Esophagus muscularis mucosa (tissue), 4 donors: ENCODE data around the gene GBX2. TPM values are rescaled to one million over a fixed set of nuclear protein-coding genes. Genes with fewer than 3 reads are reported as not detected.

Source experiments
- DNase-seq: peaks from one replicate; pipeline ENCODE4 v3.0.0-alpha.2; 2017; ENCODE audit errors: extremely low spot score
- H3K27ac ChIP-seq, 4 donors: fragments of 200-600 bp; sonication (generic); replicated peaks in 1 of 4; 1 replicate in 3 of 4; 2 replicates in 1 of 4; pipeline ENCODE4 v1.5.1; 2016 to 2019; ENCODE audit warnings: mild to moderate bottlenecking in 1 of 4
- H3K27me3 ChIP-seq, 4 donors: fragments of 200-600 bp; sonication (generic); one replicate each; pipeline versions ENCODE4 v1.5.1 to v1.6.0; 2016 to 2019
- H3K36me3 ChIP-seq, 4 donors: fragments of 200-600 bp; sonication (generic); one replicate each; pipeline ENCODE4 v1.5.1; 2016 to 2019
- H3K4me1 ChIP-seq, 4 donors: fragments of 200-600 bp; sonication (generic); one replicate each; pipeline ENCODE4 v1.5.1; 2016 to 2019
- H3K4me3 ChIP-seq, 4 donors: fragments of 200-600 bp; sonication (generic); 1 replicate in 2 of 4; 2 replicates in 2 of 4; pipeline ENCODE4 v1.5.1; 2016 to 2019; ENCODE audit warnings: mild to moderate bottlenecking in 4 of 4, moderate library complexity in 1 of 4
- H3K9me3 ChIP-seq, 4 donors: fragments of 200-600 bp; sonication (generic); 1 replicate in 3 of 4; 2 replicates in 1 of 4; pipeline ENCODE4 v1.5.1; 2016 to 2019
- CTCF ChIP-seq, 3 experiments: fragments of 200-600 bp in 2 of 3; fragments of 450-650 bp in 1 of 3; sonication (generic) in 2 of 3; IDR thresholded peaks; one replicate each; pipeline ENCODE4 v1.5.1; 2017 to 2019; ENCODE audit warnings: antibody characterized with exemption in 3 of 3, mild to moderate bottlenecking in 2 of 3, moderate library complexity in 1 of 3
- EP300 ChIP-seq: sonication (generic); formaldehyde crosslinking; IDR thresholded peaks from one replicate; pipeline ENCODE4 v1.6.1; 2017; ENCODE audit warnings: antibody characterized with exemption
- POLR2A ChIP-seq: fragments of 450-650 bp; IDR thresholded peaks from one replicate; pipeline ENCODE4 v1.6.1; 2017; ENCODE audit warnings: antibody characterized with exemption, moderate library complexity, mild to moderate bottlenecking, low read depth
- POLR2AphosphoS5 ChIP-seq, 2 donors: sonication (generic); formaldehyde crosslinking; IDR thresholded peaks; one replicate each; pipeline ENCODE4 v1.6.1; 2017; ENCODE audit warnings: antibody characterized with exemption in 2 of 2
- WGBS: methylation state at CpG from one replicate; pipeline ENCODE4 v1.1.5; 2018; 5-methylcytosine and 5-hydroxymethylcytosine counted together
- intact Hi-C: fragments of 100-400 bp; cut with DNase I; formaldehyde crosslinking; loops from one replicate; pipeline ENCODE4 v1.15.1; 2023
- total RNA-seq, 4 donors: library from RNA; depleted of rRNA; stranded (reverse); fragments of >200 nt; gene quantifications; one replicate each; pipeline versions ENCODE4 v1.1.0 to v1.2.1, GENCODE V29; 2016

Gene GBX2
- total RNA-seq, 4 donors from 2014 or later, result not detected

GRCh38 chr2:236157366-236157765 lies 10.8 kb downstream of the GBX2 start:
- no peak for TF ChIP-seq CTCF (IDR thresholded peaks at IDR 0.05)
- no peak for TF ChIP-seq EP300
- no peak for TF ChIP-seq POLR2A
- no peak for TF ChIP-seq POLR2AphosphoS5 (IDR thresholded peaks at IDR 0.05)
- no peak overlapping the region for H3K4me3 ChIP-seq
- H3K9me3 ChIP-seq, result peaks cover 0 to 13% (median 13%) of the 10 kb centered on the region in 4 donors
- H3K27ac ChIP-seq, result no peak overlapping the region
- no peaks in the 10 kb centered on the region for H3K36me3 ChIP-seq
- H3K4me1 ChIP-seq, result peaks cover 0 to 7% (median 6%) of the 10 kb centered on the region in 4 donors
- intact Hi-C loops, result no loop called here
- peaks cover 0 to 55% (median 30%) of the 10 kb centered on the region in 4 donors for H3K27me3 ChIP-seq
- 96% methylated on average over 6 of the region's 6 CpGs for WGBS
- DNase-seq, result no peak

GRCh38 chr2:236156860-236157194 lies 11.4 kb downstream of the GBX2 start:
- peaks cover 0 to 7% (median 6%) of the 10 kb centered on the region in 4 donors for H3K4me1 ChIP-seq
- H3K27me3 ChIP-seq, result peaks cover 0 to 50% (median 27%) of the 10 kb centered on the region in 4 donors
- DNase-seq, result no peak
- H3K36me3 ChIP-seq, result no peaks in the 10 kb centered on the region
- H3K27ac ChIP-seq, result no peak overlapping the region
- no peak overlapping the region for H3K4me3 ChIP-seq
- 85% methylated on average over 5 of the region's 7 CpGs for WGBS
- peaks cover 0 to 18% (median 17%) of the 10 kb centered on the region in 4 donors for H3K9me3 ChIP-seq
- TF ChIP-seq POLR2A, result no peak
- TF ChIP-seq EP300, result no peak
- TF ChIP-seq POLR2AphosphoS5 (IDR thresholded peaks at IDR 0.05), result no peak
- no peak for TF ChIP-seq CTCF (IDR thresholded peaks at IDR 0.05)
- intact Hi-C loops, result no loop called here

- Histone ChIP-seq H3K27me3 (peaks cover 0 to 48% (median 22%) of the 10 kb centered on the region in 4 donors), H3K4me3 (no peak overlapping the region), H3K9me3 (peaks cover 0 to 24% (median 20%) of the 10 kb centered on the region in 4 donors), H3K36me3 (no peaks in the 10 kb centered on the region), H3K27ac (no peak overlapping the region), H3K4me1 (peaks cover 0 to 7% (median 6%) of the 10 kb centered on the region in 4 donors)
- TF ChIP-seq POLR2AphosphoS5 (IDR thresholded peaks at IDR 0.05) (no peak), CTCF (IDR thresholded peaks at IDR 0.05) (no peak), POLR2A (no peak), EP300 (no peak)
- no peak for DNase-seq
- 94% methylated on average over 5 of the region's 16 CpGs for WGBS
- intact Hi-C loops, result no loop called here
These were observed 11.9 kb downstream of the GBX2 start for GRCh38 chr2:236156095-236156859.

- no peak for DNase-seq
- intact Hi-C loops, result no loop called here
- H3K4me1 ChIP-seq, result peaks cover 0 to 7% (median 6%) of the 10 kb centered on the region in 4 donors
- peaks cover 0 to 32% (median 24%) of the 10 kb centered on the region in 4 donors for H3K9me3 ChIP-seq
- TF ChIP-seq EP300 (no peak), POLR2AphosphoS5 (IDR thresholded peaks at IDR 0.05) (no peak), CTCF (IDR thresholded peaks at IDR 0.05) (no peak), POLR2A (no peak)
- no peak overlapping the region for H3K27ac ChIP-seq
- peaks cover 0 to 43% (median 14%) of the 10 kb centered on the region in 4 donors for H3K27me3 ChIP-seq
- H3K36me3 ChIP-seq, result no peaks in the 10 kb centered on the region
- 89% methylated on average over 3 of the region's 3 CpGs for WGBS
- no peak overlapping the region for H3K4me3 ChIP-seq
These were observed 12.8 kb downstream of the GBX2 start for GRCh38 chr2:236155406-236155805.
